ENCODE data around the gene CLRN2.

Gene CLRN2, protein sequence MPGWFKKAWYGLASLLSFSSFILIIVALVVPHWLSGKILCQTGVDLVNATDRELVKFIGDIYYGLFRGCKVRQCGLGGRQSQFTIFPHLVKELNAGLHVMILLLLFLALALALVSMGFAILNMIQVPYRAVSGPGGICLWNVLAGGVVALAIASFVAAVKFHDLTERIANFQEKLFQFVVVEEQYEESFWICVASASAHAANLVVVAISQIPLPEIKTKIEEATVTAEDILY

DNA sequence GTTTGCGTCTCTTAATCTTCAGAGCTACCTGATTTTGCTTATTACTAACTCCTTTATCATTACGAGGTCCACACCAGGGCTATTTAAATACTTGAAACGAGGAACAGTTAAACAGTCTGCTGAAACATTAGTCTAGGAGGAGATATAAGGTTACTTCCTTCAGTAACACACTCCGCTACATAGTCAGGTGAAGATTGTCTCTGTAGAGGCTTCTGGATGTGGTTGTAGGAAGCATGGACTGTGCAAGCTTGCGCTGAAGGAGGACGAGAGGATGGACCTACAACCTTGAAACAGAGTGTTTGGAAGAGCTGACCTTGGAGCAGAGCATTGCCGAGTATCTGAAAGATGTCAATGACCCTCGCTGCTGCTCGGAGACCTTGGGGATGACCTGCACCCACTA lies at the start of gene CLRN2:
Gene CLRN2 (plus strand): TSS at position 301 of the 400 bp plus-strand sequence. CDS start 102 bp downstream, outside the sequence.
- H3K4me3 ChIP-seq (ENCODE audit: control insufficient read depth, low read depth, low read length) = no peak within 1 kb of the TSS
- TF ChIP-seq, protein P1, sequence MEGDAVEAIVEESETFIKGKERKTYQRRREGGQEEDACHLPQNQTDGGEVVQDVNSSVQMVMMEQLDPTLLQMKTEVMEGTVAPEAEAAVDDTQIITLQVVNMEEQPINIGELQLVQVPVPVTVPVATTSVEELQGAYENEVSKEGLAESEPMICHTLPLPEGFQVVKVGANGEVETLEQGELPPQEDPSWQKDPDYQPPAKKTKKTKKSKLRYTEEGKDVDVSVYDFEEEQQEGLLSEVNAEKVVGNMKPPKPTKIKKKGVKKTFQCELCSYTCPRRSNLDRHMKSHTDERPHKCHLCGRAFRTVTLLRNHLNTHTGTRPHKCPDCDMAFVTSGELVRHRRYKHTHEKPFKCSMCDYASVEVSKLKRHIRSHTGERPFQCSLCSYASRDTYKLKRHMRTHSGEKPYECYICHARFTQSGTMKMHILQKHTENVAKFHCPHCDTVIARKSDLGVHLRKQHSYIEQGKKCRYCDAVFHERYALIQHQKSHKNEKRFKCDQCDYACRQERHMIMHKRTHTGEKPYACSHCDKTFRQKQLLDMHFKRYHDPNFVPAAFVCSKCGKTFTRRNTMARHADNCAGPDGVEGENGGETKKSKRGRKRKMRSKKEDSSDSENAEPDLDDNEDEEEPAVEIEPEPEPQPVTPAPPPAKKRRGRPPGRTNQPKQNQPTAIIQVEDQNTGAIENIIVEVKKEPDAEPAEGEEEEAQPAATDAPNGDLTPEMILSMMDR (conservative IDR thresholded peaks at IDR 0.05; ENCODE audit: control insufficient read depth, insufficient read depth, low read depth, low read length) = no peak
- no peak for DNase-seq (ENCODE audit: low read depth)

DNA sequence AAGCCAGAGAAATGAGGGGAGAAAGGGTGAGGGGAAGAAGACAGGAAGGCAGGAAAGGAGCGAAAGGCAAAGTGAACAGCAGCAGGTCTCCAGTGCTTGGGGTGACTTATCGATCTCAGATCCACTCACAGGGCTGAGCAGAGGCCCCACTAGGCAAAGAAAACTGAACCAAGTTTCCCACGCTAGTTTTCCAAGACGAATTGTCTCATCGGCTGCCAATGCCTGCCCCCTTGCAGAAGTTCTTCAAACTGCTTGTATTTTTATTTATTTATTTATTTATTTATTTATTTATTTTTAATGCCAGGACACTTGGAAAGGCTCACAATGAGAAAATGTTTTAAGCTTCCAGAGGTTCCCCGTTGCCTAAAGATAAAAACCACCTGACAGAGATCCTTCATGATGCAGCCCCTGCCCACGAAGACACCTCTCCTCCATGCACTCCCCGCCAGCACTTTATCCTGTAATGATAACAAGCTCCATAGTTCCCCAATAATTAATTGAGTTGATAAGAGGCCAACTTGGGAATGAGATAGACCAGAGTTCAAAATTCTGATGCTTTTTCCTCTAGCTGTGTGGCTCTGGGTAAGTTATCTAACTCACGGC lies 46.2 kb upstream of the CLRN2 start:
- peak; percentile 69 for DNase-seq (ENCODE audit: low read depth)
- TF ChIP-seq, protein P1 (conservative IDR thresholded peaks at IDR 0.05; ENCODE audit: control insufficient read depth, insufficient read depth, low read depth, low read length) = peak; percentile 53
- H3K4me3 ChIP-seq (ENCODE audit: control insufficient read depth, low read depth, low read length) = no peak overlapping the region

DNA sequence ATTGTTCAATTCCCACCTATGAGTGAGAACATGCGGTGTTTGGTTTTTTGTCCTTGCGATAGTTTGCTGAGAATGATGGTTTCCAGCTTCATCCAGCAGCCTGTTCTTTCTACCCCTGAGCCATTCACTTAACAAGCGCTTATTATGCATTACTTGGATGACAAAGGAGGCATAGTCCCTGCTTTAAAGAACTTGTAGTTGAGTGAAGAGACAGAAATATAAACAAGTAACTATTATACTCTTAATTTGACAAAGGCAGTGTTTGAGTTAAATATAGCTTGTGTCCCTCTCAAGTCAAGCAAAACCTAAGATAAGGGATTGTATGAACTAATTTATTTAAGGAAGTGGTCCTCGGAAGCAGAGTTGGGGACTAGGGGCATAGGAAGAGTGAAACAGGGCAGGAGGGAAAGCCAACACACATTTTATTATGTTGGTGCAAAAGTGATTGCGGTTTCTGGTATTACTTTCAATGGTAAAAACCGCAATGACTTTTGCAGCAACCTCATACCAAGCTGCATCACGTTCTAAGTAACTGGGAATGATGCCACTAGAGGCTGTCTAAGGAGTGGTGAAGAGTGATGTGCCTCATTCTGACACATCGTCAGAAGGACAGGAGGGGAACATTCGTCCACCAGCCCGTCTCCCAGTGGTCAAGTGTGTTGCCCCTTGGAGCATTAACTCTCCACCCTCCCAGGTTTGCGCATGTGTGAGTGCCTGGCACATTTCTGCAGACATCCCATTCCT lies 44.9 kb upstream of the CLRN2 start:
- H3K4me3 ChIP-seq (ENCODE audit: control insufficient read depth, low read depth, low read length) = no peak overlapping the region
- TF ChIP-seq, protein P1 (conservative IDR thresholded peaks at IDR 0.05; ENCODE audit: control insufficient read depth, insufficient read depth, low read depth, low read length) = no peak
- DNase-seq (ENCODE audit: low read depth) = no peak

DNA sequence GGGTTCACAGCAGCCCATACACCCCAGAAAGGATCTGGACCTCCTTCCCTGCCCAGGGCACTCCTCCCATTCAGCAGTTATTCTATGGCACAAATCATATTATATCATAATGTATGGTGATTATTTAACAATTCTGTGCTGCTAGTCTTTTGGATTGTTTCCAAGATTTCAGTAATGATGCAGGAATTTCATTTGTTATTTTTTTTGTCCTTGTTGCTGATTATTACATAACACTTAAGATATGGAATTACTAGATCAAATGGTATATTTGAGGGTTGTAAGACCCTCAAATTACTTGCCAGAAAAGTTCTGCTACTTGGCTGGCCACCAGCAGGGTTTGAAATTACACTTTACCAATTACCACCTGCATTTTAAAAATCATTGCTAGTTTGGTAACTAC lies 39.5 kb upstream of the CLRN2 start:
- TF ChIP-seq, protein P1 (conservative IDR thresholded peaks at IDR 0.05; ENCODE audit: control insufficient read depth, insufficient read depth, low read depth, low read length) = no peak
- no peak overlapping the region for H3K4me3 ChIP-seq (ENCODE audit: control insufficient read depth, low read depth, low read length)
- peak; percentile 44 for DNase-seq (ENCODE audit: low read depth)

DNA sequence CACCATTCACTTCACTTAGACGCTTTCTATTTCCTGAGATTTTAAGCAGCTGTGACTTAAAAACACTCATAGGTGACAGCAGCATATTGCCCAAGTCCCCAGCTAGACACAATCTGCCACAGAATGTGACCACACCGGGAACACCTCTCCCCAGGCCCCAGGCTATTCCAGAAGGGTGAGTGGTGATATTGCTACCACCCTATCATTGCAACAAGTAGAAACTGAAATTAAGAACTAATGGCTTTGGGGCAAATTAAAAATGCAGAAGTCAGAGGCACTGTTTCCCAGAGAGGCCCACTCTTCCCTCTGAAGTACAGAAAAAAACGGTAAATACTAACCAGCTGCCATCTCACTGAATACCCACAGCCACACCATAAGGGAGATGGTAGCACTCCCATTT lies 38.1 kb upstream of the CLRN2 start:
- no peak for DNase-seq (ENCODE audit: low read depth)
- no peak overlapping the region for H3K4me3 ChIP-seq (ENCODE audit: control insufficient read depth, low read depth, low read length)
- TF ChIP-seq, protein P1 (conservative IDR thresholded peaks at IDR 0.05; ENCODE audit: control insufficient read depth, insufficient read depth, low read depth, low read length) = no peak

DNA sequence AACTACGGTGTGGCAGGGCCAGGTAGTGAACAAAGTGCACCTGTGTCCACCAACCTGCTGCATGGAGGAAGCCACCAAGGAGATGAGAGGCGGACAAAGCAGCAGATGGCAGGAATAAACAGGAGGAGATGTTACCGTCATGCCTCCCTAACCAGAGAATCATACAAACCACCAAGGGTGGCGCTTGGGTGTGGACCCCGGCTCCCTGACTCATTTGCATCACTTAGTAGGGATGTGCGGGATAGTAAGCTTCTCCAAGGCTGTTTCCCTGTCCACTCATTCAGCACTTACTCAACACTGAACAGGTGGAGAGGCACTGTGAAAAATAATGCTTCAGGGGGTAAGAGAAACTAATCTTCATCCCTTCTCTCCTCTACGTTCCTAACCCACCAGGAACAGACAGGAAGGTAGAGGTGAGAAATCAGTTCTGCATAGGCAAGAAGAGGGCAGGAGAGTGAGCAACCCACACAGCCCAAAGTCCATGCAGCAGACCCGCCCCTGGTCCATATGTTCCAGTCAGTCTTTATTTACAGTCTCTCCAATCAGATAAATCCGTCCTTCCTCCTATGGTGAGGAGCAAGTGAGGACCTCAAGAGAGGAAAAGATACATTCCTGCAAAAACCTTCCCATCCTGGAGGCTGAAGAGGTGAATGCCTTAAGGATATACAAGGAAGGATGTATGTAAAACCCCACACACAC lies 37.0 kb upstream of the CLRN2 start:
- DNase-seq (ENCODE audit: low read depth) = no peak
- TF ChIP-seq, protein P1 (conservative IDR thresholded peaks at IDR 0.05; ENCODE audit: control insufficient read depth, insufficient read depth, low read depth, low read length) = no peak
- H3K4me3 ChIP-seq (ENCODE audit: control insufficient read depth, low read depth, low read length) = no peak overlapping the region
